ENCODE results near the gene PDE2A. TPM values are rescaled to one million over a fixed set of nuclear protein-coding genes. Genes with fewer than 3 reads are reported as not detected.

PDE2A gene
- total RNA-seq, 6 donors from 2014 or later: 4.7 to 46.1 (median 16.7) TPM

- ATAC-seq (ENCODE audit: low FRiP score in 2 of 2) (no peak), DNase-seq (no peak)
- Histone ChIP-seq H3K4me1 (no peaks in the 10 kb centered on the region), H3K27ac (no peak overlapping the region), H3K9me3 (no peaks in the 10 kb centered on the region), H3K36me3 (no peaks in the 10 kb centered on the region), H3K4me3 (no peak overlapping the region), H3K27me3 (no peaks in the 10 kb centered on the region)
- TF ChIP-seq POLR2A (IDR thresholded peaks at IDR 0.05) (no peak), POLR2AphosphoS5 (IDR thresholded peaks at IDR 0.05) (no peak), EP300 (IDR thresholded peaks at IDR 0.05) (no peak), CTCF (IDR thresholded peaks at IDR 0.05) (no peak)
- WGBS, 2 donors: 96% methylated on average over 5 of the region's 5 CpGs
Measured at GRCh38 chr11:72576243-72576595, 98.0 kb downstream of the PDE2A start.

DNA sequence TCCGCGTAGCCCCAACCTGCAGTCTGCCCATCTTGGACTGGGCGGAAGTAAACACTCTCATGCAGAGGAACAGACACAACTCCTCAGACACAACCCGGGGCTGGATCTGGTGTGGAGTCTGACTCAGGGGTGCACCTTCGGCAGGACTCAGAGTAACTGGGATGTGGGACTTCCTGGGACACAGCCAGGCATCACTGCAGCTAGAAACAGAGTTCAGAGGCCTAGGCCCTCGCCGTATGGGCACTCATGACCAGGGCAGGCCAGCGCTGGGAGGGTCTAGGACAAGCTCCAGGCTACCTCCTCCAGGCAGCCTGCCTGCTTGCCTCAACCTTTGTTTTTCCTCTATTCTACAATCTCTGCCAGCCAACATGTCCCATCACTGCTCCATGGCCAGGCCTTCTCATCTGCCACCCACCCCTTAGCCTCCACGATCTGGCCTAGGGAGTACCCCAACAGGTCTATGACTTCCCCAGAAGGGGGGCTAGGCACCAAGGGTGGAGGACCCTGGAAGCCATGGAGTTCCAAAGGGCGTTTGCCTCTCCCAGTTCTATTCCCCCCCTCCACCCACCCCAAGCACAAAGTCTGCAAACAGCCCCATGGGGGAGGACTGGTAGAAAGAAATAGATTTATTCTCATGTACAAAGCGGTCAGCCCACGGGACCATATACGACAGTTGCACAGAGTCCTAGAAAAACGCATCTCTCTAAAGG lies 98.5 kb downstream of the PDE2A start:
- H3K4me1 ChIP-seq: no peaks in the 10 kb centered on the region
- no peak overlapping the region for H3K4me3 ChIP-seq
- WGBS, 2 donors: 88 to 95% methylated on average over 12 to 14 of the region's 14 CpGs
- no peaks in the 10 kb centered on the region for H3K9me3 ChIP-seq
- DNase-seq (peak in 1 of 2 donors; percentile 6), ATAC-seq (ENCODE audit: low FRiP score in 2 of 2) (no peak)
- TF ChIP-seq POLR2AphosphoS5 (IDR thresholded peaks at IDR 0.05): no peak
- no peak for TF ChIP-seq POLR2A (IDR thresholded peaks at IDR 0.05)
- no peak for TF ChIP-seq CTCF (IDR thresholded peaks at IDR 0.05)
- TF ChIP-seq EP300 (IDR thresholded peaks at IDR 0.05): no peak
- H3K27ac ChIP-seq: no peak overlapping the region
- H3K36me3 ChIP-seq: no peaks in the 10 kb centered on the region
- no peaks in the 10 kb centered on the region for H3K27me3 ChIP-seq

DNA sequence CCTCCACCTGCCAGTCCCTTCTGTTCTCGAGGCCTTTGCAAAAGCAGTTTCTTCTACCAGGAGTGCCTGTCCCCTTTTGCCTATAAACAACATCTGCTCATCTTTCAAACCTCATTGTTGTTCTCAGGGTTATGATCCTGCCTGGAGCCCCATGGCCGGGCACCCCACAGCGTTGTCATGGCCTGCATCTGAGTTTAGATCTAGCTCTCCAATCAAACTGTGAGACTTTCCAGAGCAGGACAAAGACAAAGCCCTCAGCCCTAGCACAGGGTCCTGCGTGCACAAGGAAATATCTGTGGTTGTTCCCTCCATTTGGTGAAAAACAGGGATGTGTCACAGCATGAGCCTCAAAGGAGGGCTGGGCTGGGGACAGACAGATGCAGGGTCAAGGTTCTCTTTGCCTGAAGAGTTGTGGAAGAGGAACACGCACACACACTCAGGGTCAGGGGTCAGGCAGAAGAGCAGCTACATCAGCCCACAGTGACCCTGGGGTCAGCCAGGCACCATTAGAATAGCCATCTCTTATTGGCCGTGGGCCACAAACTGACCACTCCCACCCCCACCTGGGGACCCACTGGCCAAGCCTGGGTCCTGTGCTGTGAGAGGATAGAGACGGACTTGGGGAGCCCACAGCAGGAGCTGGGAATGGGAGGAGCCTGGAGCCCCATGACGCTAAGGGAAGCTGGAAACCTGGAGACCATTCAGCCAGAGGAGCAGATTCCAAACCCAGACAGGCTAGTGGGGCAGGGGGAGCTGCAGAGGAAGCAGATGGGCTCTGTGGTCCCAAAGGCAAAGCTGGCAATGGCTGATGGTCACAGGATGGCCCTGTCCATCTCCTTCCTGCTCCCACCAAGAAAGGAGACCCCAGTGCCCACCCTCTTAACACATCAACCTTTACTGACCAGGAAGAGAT lies 99.4 kb downstream of the PDE2A start:
- WGBS, 2 donors: 81 to 83% methylated on average over 6 to 8 of the region's 8 CpGs
- H3K27ac ChIP-seq: no peak overlapping the region
- H3K4me1 ChIP-seq: no peaks in the 10 kb centered on the region
- no peaks in the 10 kb centered on the region for H3K9me3 ChIP-seq
- H3K4me3 ChIP-seq: no peak overlapping the region
- H3K27me3 ChIP-seq: no peaks in the 10 kb centered on the region
- TF ChIP-seq EP300 (IDR thresholded peaks at IDR 0.05) (no peak), CTCF (IDR thresholded peaks at IDR 0.05) (no peak), POLR2AphosphoS5 (IDR thresholded peaks at IDR 0.05) (no peak), POLR2A (IDR thresholded peaks at IDR 0.05) (no peak)
- no peaks in the 10 kb centered on the region for H3K36me3 ChIP-seq
- DNase-seq: no peak
- ATAC-seq (ENCODE audit: low FRiP score in 2 of 2): no peak

GRCh38 chr11:72573855-72574445 lies 100.3 kb downstream of the PDE2A start:
- no peak for TF ChIP-seq POLR2AphosphoS5 (IDR thresholded peaks at IDR 0.05)
- TF ChIP-seq CTCF (IDR thresholded peaks at IDR 0.05): no peak
- TF ChIP-seq EP300 (IDR thresholded peaks at IDR 0.05): no peak
- no peak for TF ChIP-seq POLR2A (IDR thresholded peaks at IDR 0.05)
- Histone ChIP-seq H3K4me3 (no peak overlapping the region), H3K27ac (no peak overlapping the region), H3K4me1 (no peaks in the 10 kb centered on the region), H3K27me3 (no peaks in the 10 kb centered on the region), H3K9me3 (no peaks in the 10 kb centered on the region), H3K36me3 (no peaks in the 10 kb centered on the region)
- no peak for DNase-seq
- no peak for ATAC-seq (ENCODE audit: low FRiP score in 2 of 2)
- WGBS, 2 donors: 74 to 84% methylated on average over 2 of the region's 2 CpGs

All from upper lobe of left lung (tissue), 6 donors.